Glomerular endothelial cell (primary cell): ENCODE results near the gene MEF2C. TPM values are rescaled to one million over a fixed set of nuclear protein-coding genes. Genes with fewer than 3 reads are reported as not detected.

Source experiments
- DNase-seq: peaks from one replicate; pipeline ENCODE4 v3.0.0-alpha.2; 2011; ENCODE audit warnings: low read depth, low spot score; ENCODE audit errors: extremely low read depth
- total RNA-seq: library from RNA; depleted of rRNA; stranded (reverse); fragments of >200 nt; gene quantifications from 2 replicates; pipeline ENCODE4 v1.2.3, GENCODE V29; 2015

MEF2C gene
- total RNA-seq, 1 donor from 2014 or later, result 40.0 TPM

- no peak for DNase-seq
Measured at GRCh38 chr5:88833371-88834130, 49.4 kb downstream of the MEF2C start.

GRCh38 chr5:88831816-88832215 is 51.2 kb downstream of the MEF2C start:
- DNase-seq, result no peak

GRCh38 chr5:88830567-88830966 is 52.4 kb downstream of the MEF2C start:
- DNase-seq, result no peak

- no peak for DNase-seq
Measured at GRCh38 chr5:88829775-88830174, 53.2 kb downstream of the MEF2C start.

- DNase-seq, result no peak
Measured at GRCh38 chr5:88829054-88829453, 53.9 kb downstream of the MEF2C start.

GRCh38 chr5:88827997-88828396 is 55.0 kb downstream of the MEF2C start:
- DNase-seq, result no peak

- DNase-seq, result peak; percentile 99
Measured at GRCh38 chr5:88826646-88827585, 56.1 kb downstream of the MEF2C start.

- no peak for DNase-seq
Measured at GRCh38 chr5:88825584-88826315, 57.2 kb downstream of the MEF2C start.

GRCh38 chr5:88824892-88825583 is 57.9 kb downstream of the MEF2C start:
- peak; percentile 94 for DNase-seq

- DNase-seq, result no peak
Measured at GRCh38 chr5:88824141-88824540, 58.8 kb downstream of the MEF2C start.

- DNase-seq, result no peak
Measured at GRCh38 chr5:88823201-88823600, 59.8 kb downstream of the MEF2C start.

- no peak for DNase-seq
Measured at GRCh38 chr5:88821161-88821560, 61.8 kb downstream of the MEF2C start.

GRCh38 chr5:88820581-88820980 is 62.4 kb downstream of the MEF2C start:
- DNase-seq, result no peak

- no peak for DNase-seq
Measured at GRCh38 chr5:88819301-88819999, 63.5 kb downstream of the MEF2C start.

GRCh38 chr5:88818296-88818695 is 64.7 kb downstream of the MEF2C start:
- no peak for DNase-seq

- no peak for DNase-seq
Measured at GRCh38 chr5:88816195-88816594, 66.8 kb downstream of the MEF2C start.

GRCh38 chr5:88815050-88815789 is 67.8 kb downstream of the MEF2C start:
- no peak for DNase-seq

GRCh38 chr5:88813805-88814575 is 69.0 kb downstream of the MEF2C start:
- DNase-seq, result no peak
